HG03064 (cell line): Measurements from ENCODE around the gene NHS.

Experiments used
- ATAC-seq: cut with Tn5 transposase; IDR thresholded peaks from one replicate; pipeline ENCODE4 v1.9.1; 2021; ENCODE audit warnings: low read depth; ENCODE audit not compliant: unreplicated experiment

The NHS gene

DNA sequence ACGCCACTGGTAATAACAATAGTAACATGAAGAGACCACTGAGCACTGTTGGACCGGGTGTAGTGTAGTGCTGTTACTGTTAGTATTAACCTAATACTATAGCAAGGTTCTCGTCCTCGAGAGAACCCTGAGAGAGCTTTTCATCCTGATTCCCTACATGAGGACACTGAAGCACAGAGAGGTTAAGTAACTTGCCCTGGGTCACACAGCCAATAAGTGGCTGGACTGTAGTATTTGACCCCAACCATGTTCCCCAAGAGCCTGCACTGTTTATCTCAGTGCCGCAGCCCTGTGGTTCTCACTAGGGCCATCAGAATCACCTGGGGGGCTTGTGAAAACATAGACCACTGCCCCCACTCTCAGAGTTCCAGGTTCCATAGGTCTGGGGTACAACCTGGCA lies 372.7 kb downstream of the NHS start:
- ATAC-seq = no peak

DNA sequence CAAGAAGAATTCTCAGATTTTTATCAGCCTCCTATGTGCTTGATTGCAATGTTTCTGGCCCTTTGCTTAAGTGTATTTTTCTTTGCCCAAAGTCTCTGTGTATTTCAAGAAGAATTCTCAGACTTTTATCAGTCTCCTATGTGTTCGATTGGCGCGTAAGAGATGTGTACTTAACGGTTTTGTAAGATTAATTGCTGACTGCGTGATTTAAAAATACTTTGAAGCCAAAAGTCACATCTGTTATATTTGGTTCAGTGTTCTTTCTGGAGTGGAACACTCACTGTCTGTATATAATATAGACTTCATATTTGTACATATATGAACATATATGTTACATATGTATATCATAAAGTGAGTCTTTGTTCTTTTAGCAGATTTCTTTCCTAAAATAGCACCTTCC lies 373.7 kb downstream of the NHS start:
- ATAC-seq = no peak

DNA sequence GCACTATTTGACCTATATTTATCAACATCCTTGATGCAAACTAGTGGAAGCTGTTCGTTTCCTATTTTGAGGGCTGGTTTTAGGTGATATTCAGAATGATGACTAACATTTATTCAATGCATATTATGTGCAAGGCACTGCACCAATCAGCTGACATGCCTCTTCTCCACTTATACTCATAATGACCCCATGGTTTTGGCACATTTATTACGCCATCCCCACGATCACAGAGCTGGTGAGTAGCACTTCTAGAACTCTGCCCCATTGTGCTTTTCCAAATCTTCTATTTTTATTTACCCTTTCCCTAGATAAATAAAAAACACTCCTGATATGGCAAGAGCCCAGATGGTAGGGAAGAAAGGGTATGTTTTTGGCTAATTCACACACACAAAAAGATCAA lies 375.4 kb downstream of the NHS start:
- ATAC-seq = no peak

DNA sequence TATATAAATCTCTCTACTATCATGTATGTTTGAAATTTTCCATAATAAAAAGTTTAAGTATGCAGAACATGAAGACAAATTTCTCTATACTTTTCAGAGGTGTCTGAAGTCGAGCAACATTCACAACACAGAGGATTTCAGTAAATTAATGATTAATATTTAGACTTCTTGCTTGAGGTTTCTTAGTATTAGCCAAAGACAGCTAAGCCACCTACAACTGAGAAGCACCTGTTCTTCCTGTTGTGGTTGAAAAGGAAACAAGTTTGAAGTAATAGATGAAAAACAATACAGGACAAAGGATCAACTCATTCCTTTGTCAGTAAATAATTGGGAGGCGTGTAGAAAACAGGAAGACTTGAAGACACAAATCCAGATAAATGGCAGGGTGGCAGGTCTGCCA lies 383.4 kb downstream of the NHS start:
- peak; percentile 96 for ATAC-seq

DNA sequence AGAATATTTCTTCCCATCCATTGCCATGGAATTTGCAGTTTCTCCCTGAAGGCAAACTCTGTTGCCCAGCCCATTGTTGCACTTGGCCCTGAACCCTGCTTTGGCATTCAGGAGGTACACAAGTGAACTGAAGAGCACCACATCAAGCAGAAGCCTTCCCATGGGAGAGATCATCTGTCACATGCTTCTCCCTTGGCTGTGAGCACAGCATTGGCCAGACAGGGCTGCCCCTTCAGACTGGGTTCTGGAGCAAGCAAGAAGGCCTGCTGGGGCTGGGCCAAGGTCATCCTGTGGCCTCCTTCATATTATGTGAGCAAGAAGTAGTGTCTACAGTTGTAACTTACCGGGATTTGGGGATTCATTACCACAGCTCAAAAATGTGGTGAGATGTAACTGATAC lies 385.0 kb downstream of the NHS start:
- no peak for ATAC-seq

DNA sequence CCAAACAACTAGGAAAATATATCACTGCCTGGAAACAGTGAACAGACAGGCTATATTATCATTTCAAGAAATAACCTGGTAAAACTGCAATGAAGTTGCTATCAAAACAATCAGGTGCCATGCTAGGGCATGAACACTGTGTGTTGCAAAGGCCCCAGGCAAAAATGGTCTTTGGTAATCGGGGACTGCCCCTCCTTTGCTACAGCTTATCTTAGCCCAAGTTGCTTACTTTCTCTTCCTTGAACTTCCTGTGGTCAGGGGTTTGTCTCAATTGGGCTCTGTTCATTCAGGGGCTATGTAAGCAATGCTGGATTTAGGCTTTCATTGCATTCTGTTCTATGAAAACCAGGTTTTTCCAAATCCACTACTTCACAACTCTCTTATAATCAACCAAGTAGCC lies 392.7 kb downstream of the NHS start:
- ATAC-seq = no peak

DNA sequence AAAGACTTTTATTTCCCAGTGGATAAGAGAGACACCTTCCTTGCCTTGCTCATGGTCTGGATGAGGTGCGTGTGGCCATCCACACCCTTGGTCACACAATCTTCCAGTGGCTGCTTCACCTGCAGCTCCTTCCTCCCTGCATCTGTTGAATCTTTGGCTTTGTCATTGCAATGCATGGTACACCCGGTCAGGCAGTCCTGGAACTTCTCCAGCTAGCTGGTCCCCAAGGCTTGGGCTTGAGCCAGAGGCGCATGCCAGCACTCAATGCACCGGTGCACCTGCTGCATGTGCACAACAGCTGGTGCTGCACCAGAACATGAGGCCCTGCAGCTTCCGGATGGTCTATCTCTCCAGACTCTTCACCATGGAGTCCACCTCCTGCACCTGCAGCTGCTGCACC lies 394.0 kb downstream of the NHS start:
- ATAC-seq = no peak

DNA sequence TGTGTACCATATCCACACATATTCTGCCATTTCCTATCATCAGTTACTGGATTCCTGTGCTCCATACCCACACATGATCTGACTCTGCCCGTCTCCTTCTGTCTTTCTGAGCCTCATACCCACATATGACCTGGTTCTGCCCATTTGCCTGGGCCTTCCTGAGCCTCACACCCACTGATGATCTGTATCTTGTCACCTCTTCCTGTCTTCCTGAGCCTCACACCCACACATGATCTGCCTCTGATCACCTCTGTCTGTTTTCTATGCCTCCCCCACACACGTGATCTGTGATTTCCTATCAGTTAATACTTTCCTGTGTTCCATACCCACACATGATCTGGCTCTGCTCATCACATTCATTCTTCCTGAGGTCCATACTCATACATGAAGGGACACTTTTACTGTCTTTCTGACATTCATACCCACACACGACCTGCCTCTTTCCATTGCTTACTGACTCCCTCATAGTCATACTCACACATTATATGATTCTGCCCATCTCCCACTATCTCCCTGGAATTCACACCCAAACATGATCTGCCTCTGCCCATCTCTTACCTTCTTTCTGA lies 394.8 kb downstream of the NHS start:
- no peak for ATAC-seq

DNA sequence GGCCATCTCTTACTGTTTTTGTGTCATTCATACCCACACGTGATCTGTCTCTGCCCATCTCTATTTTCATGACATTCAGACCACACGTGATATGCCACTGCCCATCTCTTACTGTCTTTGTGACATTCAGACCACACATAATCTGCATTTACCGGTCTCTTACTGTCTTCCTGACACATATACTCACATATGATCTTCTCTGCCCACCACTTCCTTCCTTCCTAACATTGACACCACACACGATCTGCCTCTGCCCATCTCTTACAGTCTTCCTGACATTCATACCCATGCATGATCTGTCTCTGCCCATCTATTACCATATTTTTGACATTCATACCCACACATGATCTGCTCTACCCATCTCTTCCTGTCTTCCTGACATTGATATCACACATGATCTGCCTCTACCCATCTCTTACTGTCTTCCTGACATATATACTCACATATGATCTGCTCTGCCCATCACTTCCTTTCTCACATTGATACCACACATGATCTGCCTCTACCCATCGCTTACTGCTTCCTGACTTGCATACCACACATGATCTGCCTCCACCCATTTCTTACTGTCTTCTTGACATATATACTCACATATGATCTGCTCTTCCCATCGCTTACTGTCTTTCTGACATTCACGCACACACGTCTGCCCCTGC lies 398.3 kb downstream of the NHS start:
- no peak for ATAC-seq

DNA sequence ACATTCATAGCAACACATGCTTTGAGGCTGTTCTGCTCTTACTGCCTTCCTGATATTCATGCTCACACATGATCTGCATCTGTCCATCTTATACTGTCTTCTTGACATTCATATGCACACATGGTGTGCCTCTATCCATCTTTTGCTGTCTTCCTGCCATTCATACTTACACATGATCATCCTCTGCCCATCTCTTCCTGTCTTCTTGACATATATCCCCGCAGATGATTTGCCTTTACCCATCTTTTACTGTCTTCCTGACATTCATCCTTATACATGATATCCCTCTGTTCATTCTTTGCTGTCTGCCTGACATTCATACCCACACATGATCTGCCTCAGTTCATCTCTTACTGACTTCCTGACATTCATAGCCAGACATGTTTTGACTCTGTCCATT lies 399.1 kb downstream of the NHS start:
- ATAC-seq = no peak

DNA sequence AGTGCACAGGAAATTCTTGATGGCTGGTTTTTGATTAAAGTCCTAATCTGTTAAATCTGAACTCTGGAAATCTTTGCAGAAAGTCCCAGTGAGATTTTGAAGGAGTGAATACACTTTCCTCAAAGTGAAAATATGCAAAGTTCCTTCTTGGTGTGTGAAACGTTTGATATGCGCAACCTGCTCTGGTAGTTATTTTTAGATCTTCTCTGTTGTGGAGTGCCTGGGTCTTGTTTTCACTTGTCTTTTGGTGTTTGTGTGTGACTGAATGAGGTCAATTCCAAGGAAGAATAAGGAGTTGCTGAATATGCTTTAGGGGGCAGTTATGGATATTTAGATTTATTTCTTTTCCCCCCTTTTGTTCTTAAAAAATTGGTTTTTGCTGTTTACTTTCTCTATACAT lies 404.0 kb downstream of the NHS start:
- no peak for ATAC-seq

DNA sequence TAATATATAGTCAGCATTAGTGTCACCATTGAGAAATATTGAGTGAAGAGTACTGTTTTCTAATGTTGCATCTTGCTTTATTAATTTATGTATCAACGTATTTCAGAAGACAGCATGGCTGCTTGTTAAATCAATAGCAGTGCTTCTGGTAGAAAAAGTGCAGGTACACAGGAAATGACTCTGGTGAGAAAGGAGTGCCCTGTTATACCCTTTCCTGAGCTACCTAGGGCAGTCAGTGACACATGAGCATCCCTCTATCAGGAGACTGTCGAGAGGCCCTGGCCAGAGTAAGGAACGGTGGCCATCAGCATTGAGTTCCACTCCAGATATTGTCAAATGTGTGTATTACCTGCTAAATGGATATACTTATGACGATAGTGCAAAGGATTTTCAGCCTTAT lies 404.4 kb downstream of the NHS start:
- ATAC-seq = no peak
